ENCODE data around the gene PIGV.

DNA sequence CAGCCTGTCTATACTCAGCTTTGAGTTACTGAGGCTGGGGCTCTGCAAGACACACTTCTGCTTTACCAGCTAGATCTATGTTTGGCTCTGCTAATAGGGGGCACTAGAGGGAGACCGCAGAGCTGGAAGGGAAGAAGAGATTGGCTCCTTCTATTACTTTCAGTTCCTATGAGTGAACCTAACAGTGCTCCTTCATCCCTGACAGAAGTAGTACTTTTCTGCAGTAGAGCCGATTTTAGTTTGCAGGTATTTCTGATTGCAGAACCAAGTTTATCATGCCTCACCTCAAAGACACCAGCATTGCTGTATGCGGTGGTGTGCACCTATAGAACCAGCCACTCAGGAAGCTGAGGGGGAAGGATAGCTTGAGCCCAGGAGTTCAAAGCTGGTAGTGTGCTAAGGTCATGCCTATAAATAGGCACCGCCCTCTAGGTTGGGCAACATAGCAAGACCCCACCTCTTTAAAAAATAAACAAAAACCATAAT lies 33.1 kb downstream of the PIGV start:
- TF ChIP-seq GATA3 (IDR thresholded peaks at IDR 0.05; ENCODE audit: low read depth, low read length) (no peak), GATA2 (IDR thresholded peaks at IDR 0.05; ENCODE audit: low read depth, low read length) (no peak)
